Endothelial cell of umbilical vein (primary cell): ENCODE data around the gene HPS4. TPM values are rescaled to one million over a fixed set of nuclear protein-coding genes. Genes with fewer than 3 reads are reported as not detected.

Source experiments
- BruUV-seq: library from RNA; stranded (reverse); fragments of 400-500 nt; replicated peaks from 2 replicates; lab custom pipeline; 2021; lab: Mats Ljungman, UMichigan
- CTCF ChIA-PET: fragments of 300-600, 350-600 bp; sonication (Branson Sonifier 250); formaldehyde crosslinking; loops from one replicate; lab custom pipeline; 2021; ENCODE audit warnings: antibody characterized with exemption, inconsistent platforms; lab: Charles Lee
- POLR2A ChIA-PET: fragments of 300-600, 350-600 bp; sonication (Branson Sonifier 250); formaldehyde crosslinking; loops from one replicate; lab custom pipeline; 2021; ENCODE audit warnings: antibody characterized with exemption, inconsistent platforms; lab: Charles Lee
- DNase-seq: peaks from one replicate; pipeline ENCODE4 v3.0.0-alpha.2; 2011; ENCODE audit warnings: low read depth, low spot score
- FAIRE-seq: peaks from 2 replicates; lab custom pipeline; 2011; peaks lifted over from hg19 to GRCh38; lab: Jason Lieb, UNC
- H2AFZ ChIP-seq: 2 replicates; pipeline ENCODE4 v1.6.0; 2012; ENCODE audit warnings: low read depth, low read length, control low read depth, inconsistent platforms
- H3K27ac ChIP-seq: 2 replicates; pipeline ENCODE4 v1.5.1; 2011; ENCODE audit warnings: low read depth, mild to moderate bottlenecking, control low read depth, low read length, moderate library complexity; ENCODE audit not compliant: insufficient read depth
- H3K27me3 ChIP-seq, 2 experiments: 2 replicates each; pipeline versions ENCODE4 v1.6.0 to v1.6.1; 2011; ENCODE audit warnings: low read length in 2 of 2, mixed read lengths in 1 of 2; ENCODE audit not compliant: control insufficient read depth in 2 of 2, insufficient read depth in 2 of 2
- H3K36me3 ChIP-seq, 2 experiments: 2 replicates in 1 of 2; 3 replicates in 1 of 2; pipeline ENCODE4 v1.5.1; 2011; ENCODE audit warnings: low read length in 2 of 2, mild to moderate bottlenecking in 1 of 2, moderate library complexity in 1 of 2; ENCODE audit not compliant: control insufficient read depth in 2 of 2, insufficient read depth in 2 of 2; ENCODE audit errors: extremely low read depth in 1 of 2
- H3K4me1 ChIP-seq: 3 replicates; pipeline ENCODE4 v1.5.1; 2011; ENCODE audit warnings: mild to moderate bottlenecking, low read length; ENCODE audit not compliant: control insufficient read depth, insufficient read depth; ENCODE audit errors: extremely low read depth
- H3K4me2 ChIP-seq: 2 replicates; pipeline ENCODE4 v1.6.1; 2011; ENCODE audit warnings: low read length, control low read depth, mixed read lengths; ENCODE audit not compliant: insufficient read depth
- H3K4me3 ChIP-seq, 3 experiments: fragments of 200-600 bp in 1 of 3; sonication (generic), shearing (Covaris generic) in 1 of 3; replicated peaks in 1 of 3; 2 replicates each; pipeline ENCODE4 v1.5.1; 2011 to 2016; ENCODE audit warnings: control low read depth in 3 of 3, low read length in 3 of 3, mild to moderate bottlenecking in 2 of 3, inconsistent platforms in 1 of 3, low read depth in 1 of 3, moderate library complexity in 1 of 3; ENCODE audit not compliant: insufficient read depth in 1 of 3
- H3K79me2 ChIP-seq: 2 replicates; pipeline ENCODE4 v1.6.0; 2012; ENCODE audit warnings: low read length, inconsistent platforms; ENCODE audit not compliant: control insufficient read depth, insufficient read depth
- H3K9ac ChIP-seq: replicated peaks from 2 replicates; pipeline ENCODE3; 2011; ENCODE audit warnings: low read length, control low read depth; ENCODE audit not compliant: insufficient read depth; ENCODE audit errors: extremely low read depth
- H3K9me1 ChIP-seq: replicated peaks from 3 replicates; pipeline ENCODE4 v1.6.0; 2011; ENCODE audit warnings: mild to moderate bottlenecking, low read length; ENCODE audit not compliant: control insufficient read depth, insufficient read depth; ENCODE audit errors: extremely low read depth
- H3K9me3 ChIP-seq: replicated peaks from 2 replicates; pipeline ENCODE4 v1.5.1; 2012; ENCODE audit warnings: low read length, inconsistent platforms; ENCODE audit not compliant: control insufficient read depth, insufficient read depth
- H4K20me1 ChIP-seq: replicated peaks from 2 replicates; pipeline ENCODE3; 2011; ENCODE audit warnings: mild to moderate bottlenecking, low read length; ENCODE audit not compliant: control insufficient read depth, insufficient read depth; ENCODE audit errors: extremely low read depth
- EZH2 ChIP-seq: IDR thresholded peaks from 2 replicates; pipeline ENCODE4 v1.6.1; 2012; ENCODE audit warnings: borderline replicate concordance, low read depth, mild to moderate bottlenecking, moderate library complexity, low read length, inconsistent platforms; ENCODE audit not compliant: severe bottlenecking
- GATA2 ChIP-seq: IDR thresholded peaks from 2 replicates; pipeline ENCODE4 v1.7.0; 2011; ENCODE audit warnings: low read depth, mild to moderate bottlenecking, moderate library complexity, mixed read lengths, low read length; ENCODE audit not compliant: insufficient read length, insufficient read depth
- POLR2A ChIP-seq: IDR thresholded peaks from 2 replicates; pipeline ENCODE4 v1.6.1; 2012; ENCODE audit warnings: low read depth, mild to moderate bottlenecking, control low read depth, low read length
- POLR2AphosphoS5 ChIP-seq: IDR thresholded peaks from 2 replicates; pipeline ENCODE4 v1.6.1; 2012; ENCODE audit warnings: low read depth, mild to moderate bottlenecking, control low read depth, low read length, moderate library complexity; ENCODE audit not compliant: insufficient read depth
- dilution Hi-C: fragments of 300-500 bp; cut with MboI; formaldehyde crosslinking; loops from one replicate; pipeline ENCODE4 v1.15.0; 2019; ENCODE audit warnings: low sequenced_read_pairs; ENCODE audit not compliant: extremely low pct_ligation_motif_present
- intact Hi-C: fragments of 100-400 bp; cut with micrococcal nuclease; formaldehyde crosslinking; loops from one replicate; pipeline ENCODE4 v1.10.0; 2022
- polyA plus RNA-seq, 4 experiments: library from polyadenylated mRNA; depleted of rRNA in 3 of 4; stranded (reverse) in 3 of 4; unstranded in 1 of 4; fragments of >200 nt; gene quantifications; 2 replicates each; pipeline versions ENCODE4 v1.2.1 to v1.2.3, GENCODE V29; 2011 to 2012; ENCODE audit warnings: missing spikeins in 1 of 4
- total RNA-seq: library from RNA; stranded (reverse); gene quantifications from 2 replicates; pipeline ENCODE4 v1.2.3, GENCODE V29; 2021
- TF ChIP-seq, protein P1 (sequence below): IDR thresholded peaks from 2 replicates; pipeline ENCODE4 v1.6.1; 2011; ENCODE audit not compliant: insufficient read depth, insufficient read length

Gene HPS4
- total and polyA plus RNA-seq, 2 donors (not counting 3 experiments of a cell fraction or from before 2014, with no cell fraction given) = 28.4 to 29.7 TPM

GRCh38 chr22:26452236-26453016 lies 31.2 kb downstream of the HPS4 start:
- dilution Hi-C loops = no loop called here
- no peak for DNase-seq
- intact Hi-C loops = no loop called here
- Histone ChIP-seq H4K20me1 (no peaks in the 10 kb centered on the region), H3K27me3 (no peaks in the 10 kb centered on the region), H3K79me2 (no peaks in the 10 kb centered on the region), H3K4me2 (no peak overlapping the region), H3K9me3 (no peaks in the 10 kb centered on the region), H3K9ac (no peak overlapping the region), H3K4me1 (no peaks in the 10 kb centered on the region), H3K4me3 (no peak overlapping the region), H2AFZ (no peak overlapping the region), H3K36me3 (peaks cover 6 to 14% of the 10 kb centered on the region in 2 experiments), H3K9me1 (no peaks in the 10 kb centered on the region), H3K27ac (no peak overlapping the region)
- FAIRE-seq = no peak
- ChIA-PET CTCF (interaction anchor here (0.9 to 1.1 kb wide), 2 partner anchors 9 to 22 kb away, joined by 3 to 4 read pairs; no protein-coding TSS in a partner anchor), POLR2A (no interaction called here)
- no peak for TF ChIP-seq GATA2
- no peak for TF ChIP-seq POLR2A
- TF ChIP-seq, protein P1, sequence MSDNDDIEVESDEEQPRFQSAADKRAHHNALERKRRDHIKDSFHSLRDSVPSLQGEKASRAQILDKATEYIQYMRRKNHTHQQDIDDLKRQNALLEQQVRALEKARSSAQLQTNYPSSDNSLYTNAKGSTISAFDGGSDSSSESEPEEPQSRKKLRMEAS = no peak
- TF ChIP-seq POLR2AphosphoS5 = no peak
- TF ChIP-seq EZH2 = no peak
- BruUV-seq = no TSS peak
